ENCODE data around the gene ADGRE2. TPM values are rescaled to one million over a fixed set of nuclear protein-coding genes. Genes with fewer than 3 reads are reported as not detected.

ADGRE2 gene
- total and polyA plus RNA-seq, 2 donors (not counting 3 experiments of a cell fraction or from before 2014, with no cell fraction given), result not detected

- no peaks in the 10 kb centered on the region for H3K36me3 ChIP-seq (ENCODE audit: control insufficient read depth in 2 of 2, extremely low read depth in 1 of 2, insufficient read depth in 2 of 2, low read length in 2 of 2)
- H4K20me1 ChIP-seq (replicated peaks; ENCODE audit: control insufficient read depth, extremely low read depth, insufficient read depth, low read length), result no peaks in the 10 kb centered on the region
- H3K4me2 ChIP-seq (ENCODE audit: insufficient read depth, low read length), result no peak overlapping the region
- H3K4me1 ChIP-seq (ENCODE audit: control insufficient read depth, extremely low read depth, insufficient read depth, low read length), result no peaks in the 10 kb centered on the region
- no peaks in the 10 kb centered on the region for H3K79me2 ChIP-seq (ENCODE audit: control insufficient read depth, insufficient read depth, low read length)
- H2AFZ ChIP-seq (ENCODE audit: low read depth, low read length), result no peak overlapping the region
- ChIA-PET CTCF (no interaction called here), POLR2A (no interaction called here)
- FAIRE-seq (no peak), DNase-seq (ENCODE audit: low read depth, low spot score) (no peak)
- no peak overlapping the region for H3K27ac ChIP-seq (ENCODE audit: insufficient read depth, low read depth, low read length)
- H3K4me3 ChIP-seq (replicated peaks in 1 of 3; ENCODE audit: insufficient read depth in 1 of 3, low read depth in 1 of 3, low read length in 3 of 3), result no peak overlapping the region
- H3K9me3 ChIP-seq (replicated peaks; ENCODE audit: control insufficient read depth, insufficient read depth, low read length), result no peaks in the 10 kb centered on the region
- no peak for TF ChIP-seq GATA2 (IDR thresholded peaks at IDR 0.05; ENCODE audit: insufficient read depth, insufficient read length, low read depth, low read length)
- TF ChIP-seq MAX (IDR thresholded peaks at IDR 0.05; ENCODE audit: insufficient read depth, insufficient read length), result no peak
- TF ChIP-seq POLR2AphosphoS5 (IDR thresholded peaks at IDR 0.05; ENCODE audit: insufficient read depth, low read depth, low read length), result no peak
- no peak for TF ChIP-seq JUN (IDR thresholded peaks at IDR 0.05; ENCODE audit: borderline replicate concordance, insufficient read depth, insufficient read length, low read depth)
- TF ChIP-seq EZH2 (IDR thresholded peaks at IDR 0.05; ENCODE audit: borderline replicate concordance, low read depth, low read length, severe bottlenecking), result no peak
- TF ChIP-seq FOS (IDR thresholded peaks at IDR 0.05; ENCODE audit: borderline replicate concordance, insufficient read depth, low read length), result no peak
- TF ChIP-seq POLR2A (IDR thresholded peaks at IDR 0.05; ENCODE audit: low read depth, low read length), result no peak
- TF ChIP-seq CTCF (IDR thresholded peaks at IDR 0.05; ENCODE audit: extremely low read depth in 1 of 2, insufficient read depth in 1 of 2, low read depth in 1 of 2, low read length in 2 of 2), result no peak
- no peak for TF ChIP-seq MYC (IDR thresholded peaks at IDR 0.05; ENCODE audit: low read depth, low read length)
- dilution Hi-C loops (cut with MboI; ENCODE audit: extremely low pct_ligation_motif_present, low sequenced_read_pairs) (no loop called here), intact Hi-C loops (cut with micrococcal nuclease) (no loop called here)
- H3K27me3 ChIP-seq (ENCODE audit: control insufficient read depth in 2 of 2, insufficient read depth in 2 of 2, low read length in 2 of 2), result no peaks in the 10 kb centered on the region
- H3K9me1 ChIP-seq (replicated peaks; ENCODE audit: control insufficient read depth, extremely low read depth, insufficient read depth, low read length), result no peaks in the 10 kb centered on the region
- no peak overlapping the region for H3K9ac ChIP-seq (replicated peaks; ENCODE audit: extremely low read depth, insufficient read depth, low read length)
- BruUV-seq (replicated peaks), result no TSS peak
These were observed 49.8 kb downstream of the ADGRE2 start for GRCh38 chr19:14728595-14728994.

Measured in endothelial cell of umbilical vein (primary cell).